GM19099 (cell line): ENCODE data around the gene SYNCRIP.

Source experiments
- POLR2A ChIP-seq: IDR thresholded peaks from 3 replicates; pipeline ENCODE4 v1.6.1; 2011; ENCODE audit warnings: low read depth; ENCODE audit not compliant: insufficient read length; ENCODE audit errors: extremely low read depth

SYNCRIP gene

DNA sequence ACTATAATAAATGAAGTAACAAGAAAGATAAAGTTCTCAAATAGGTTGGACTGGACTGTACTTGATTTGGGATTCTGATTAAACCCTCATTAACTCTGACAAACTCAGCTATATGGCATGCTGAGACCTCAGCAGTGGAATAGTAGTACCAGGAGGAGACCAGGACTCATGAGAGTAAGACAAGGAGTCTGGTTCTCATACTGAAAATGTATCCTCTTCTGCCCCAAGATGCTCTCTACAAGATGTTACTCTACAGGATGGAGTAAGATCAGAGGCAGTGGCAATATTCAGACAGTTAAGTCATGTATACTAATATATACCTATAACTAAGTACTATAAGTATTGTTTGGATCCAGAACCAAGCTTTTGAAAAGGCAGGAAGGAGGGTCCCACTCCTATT lies 31.9 kb upstream of the SYNCRIP start:
- no peak for TF ChIP-seq POLR2A

DNA sequence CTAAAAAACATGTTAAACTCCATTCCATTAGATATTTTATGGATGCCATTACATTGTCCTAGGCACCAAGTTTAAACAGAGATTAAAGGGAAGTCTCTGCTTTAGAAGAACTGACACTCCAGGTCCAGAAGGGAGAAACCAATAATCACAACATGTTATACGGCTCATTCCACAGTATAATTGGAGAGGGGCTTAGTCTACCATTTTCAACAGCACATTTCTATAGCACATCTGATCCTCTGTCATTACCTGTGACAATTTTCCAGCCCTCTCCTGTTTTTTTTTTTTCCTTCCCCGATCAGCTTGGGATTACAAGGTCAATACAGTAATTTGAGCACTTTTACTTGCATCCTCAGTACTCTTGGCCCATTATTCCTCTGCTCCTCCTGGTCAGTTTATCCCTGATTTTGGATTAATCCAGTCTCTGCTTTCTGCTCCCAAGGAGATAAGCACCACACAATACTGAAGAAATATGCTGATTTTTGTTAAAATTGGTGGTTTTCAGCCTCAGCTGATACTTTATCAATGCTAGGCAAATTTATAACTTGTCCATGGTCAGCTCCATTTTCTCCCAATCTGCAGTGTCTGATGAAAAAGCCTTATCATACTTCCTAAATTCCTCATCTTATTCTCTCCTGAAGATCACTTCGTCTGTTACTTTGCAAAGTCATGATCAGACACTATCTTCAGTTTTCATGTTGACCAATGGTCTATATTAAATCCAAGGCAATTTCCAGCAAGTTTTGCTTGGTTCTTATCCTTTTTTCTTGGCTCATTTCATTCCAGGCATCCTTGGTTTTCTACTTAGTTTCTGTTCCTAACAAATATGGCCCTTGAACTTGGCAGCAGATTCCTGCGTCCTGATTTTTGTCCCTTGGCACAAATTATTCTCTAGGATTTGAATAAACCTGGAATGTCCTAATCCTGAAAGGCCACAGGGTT lies 30.8 kb upstream of the SYNCRIP start:
- TF ChIP-seq POLR2A = no peak

DNA sequence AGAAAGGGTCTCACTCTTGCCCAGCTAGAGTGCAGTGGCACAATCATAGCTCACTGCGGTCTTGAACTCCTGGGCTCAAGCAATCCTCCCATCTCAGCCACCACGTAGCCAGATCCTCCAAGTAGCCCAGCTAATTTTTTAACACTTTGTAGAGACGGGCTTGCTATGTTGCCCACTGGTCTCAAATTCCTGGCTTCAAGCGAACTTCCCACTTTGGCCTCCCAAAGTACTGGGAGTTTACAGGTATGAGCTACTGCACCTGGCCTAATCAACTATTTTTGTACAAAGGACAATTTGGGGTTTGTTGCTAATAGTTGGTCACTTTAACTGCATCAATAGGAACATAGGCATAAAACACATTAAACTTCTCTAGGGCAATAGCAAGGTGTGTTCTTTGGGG lies 29.9 kb upstream of the SYNCRIP start:
- no peak for TF ChIP-seq POLR2A

DNA sequence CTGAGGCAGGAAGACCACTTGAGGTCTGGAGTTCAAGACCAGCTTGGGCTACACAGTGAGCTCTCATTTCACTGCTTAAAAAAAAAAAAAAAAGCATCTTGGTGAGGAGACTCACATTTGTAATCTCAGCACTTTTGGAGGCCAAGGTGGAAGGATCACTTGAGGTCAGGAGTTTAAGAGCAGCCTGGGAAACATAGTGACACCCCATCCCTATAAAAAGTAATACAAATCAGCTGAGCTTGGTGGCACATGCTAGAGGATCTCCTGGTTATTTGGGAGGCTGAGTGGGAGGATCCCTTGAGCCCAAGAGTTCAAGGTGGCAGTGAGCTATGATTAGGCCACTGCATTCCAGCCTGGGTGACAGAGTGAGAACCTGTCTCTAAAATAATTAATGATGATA lies 29.4 kb upstream of the SYNCRIP start:
- no peak for TF ChIP-seq POLR2A

DNA sequence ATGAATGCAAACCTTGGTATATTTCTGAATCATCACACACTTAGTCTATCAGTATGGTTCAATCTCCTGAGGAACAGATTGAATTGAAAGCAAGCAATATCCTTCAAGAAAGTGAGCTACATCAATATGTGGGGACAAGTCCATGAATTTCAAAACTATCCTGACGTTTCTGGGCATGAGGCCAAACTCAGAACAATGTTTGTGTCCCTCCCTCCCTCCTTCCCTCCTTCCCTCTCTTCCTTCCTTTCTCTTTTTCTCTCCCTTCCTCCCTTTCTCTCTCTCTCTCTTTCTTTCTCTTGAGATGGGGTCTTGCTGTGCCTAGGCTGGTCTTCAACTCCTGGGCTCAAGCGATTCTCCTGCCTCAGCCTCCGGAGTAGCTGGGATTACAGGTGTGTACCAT lies 27.9 kb upstream of the SYNCRIP start:
- no peak for TF ChIP-seq POLR2A

DNA sequence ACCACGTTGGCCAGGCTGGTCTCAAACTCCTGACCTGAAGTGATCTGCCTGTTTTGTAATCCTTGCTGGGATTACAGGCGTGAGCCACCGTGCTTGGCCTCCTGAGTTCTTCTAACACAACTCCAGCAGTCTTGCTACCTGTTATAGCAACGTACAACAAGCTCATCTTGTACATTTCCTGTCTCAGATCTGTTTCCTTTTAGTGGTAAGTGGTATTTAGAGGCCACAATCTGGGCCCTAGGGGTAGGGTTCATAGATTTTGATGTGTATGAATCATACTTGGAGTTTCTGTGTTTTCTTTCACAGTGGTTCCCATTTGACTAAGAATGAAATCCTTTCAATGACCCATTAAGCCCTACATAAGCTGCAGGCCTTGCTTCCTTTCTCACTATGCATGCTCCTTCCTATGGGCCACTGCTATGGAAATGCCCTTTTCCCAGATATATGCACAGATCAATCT lies 27.1 kb upstream of the SYNCRIP start:
- peak; percentile 38 for TF ChIP-seq POLR2A

DNA sequence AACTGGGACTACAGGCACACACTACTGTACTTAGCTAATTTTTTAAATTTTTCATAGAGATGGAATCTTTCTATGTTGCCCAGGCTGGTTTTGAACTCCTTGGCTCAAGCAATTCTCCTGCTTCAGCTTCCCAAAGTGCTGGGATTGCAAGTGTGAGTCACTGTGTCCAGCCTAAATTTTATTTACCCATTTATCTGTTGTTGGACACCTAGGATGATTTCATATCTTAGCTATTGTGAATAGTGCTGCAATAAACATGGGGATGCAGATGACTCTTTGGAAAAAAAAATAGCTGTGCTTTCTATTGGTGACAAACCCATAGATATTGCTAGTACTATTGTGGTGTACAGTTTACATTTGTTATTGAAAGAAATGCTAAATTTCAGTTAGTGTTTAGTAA lies 19.6 kb upstream of the SYNCRIP start:
- no peak for TF ChIP-seq POLR2A

DNA sequence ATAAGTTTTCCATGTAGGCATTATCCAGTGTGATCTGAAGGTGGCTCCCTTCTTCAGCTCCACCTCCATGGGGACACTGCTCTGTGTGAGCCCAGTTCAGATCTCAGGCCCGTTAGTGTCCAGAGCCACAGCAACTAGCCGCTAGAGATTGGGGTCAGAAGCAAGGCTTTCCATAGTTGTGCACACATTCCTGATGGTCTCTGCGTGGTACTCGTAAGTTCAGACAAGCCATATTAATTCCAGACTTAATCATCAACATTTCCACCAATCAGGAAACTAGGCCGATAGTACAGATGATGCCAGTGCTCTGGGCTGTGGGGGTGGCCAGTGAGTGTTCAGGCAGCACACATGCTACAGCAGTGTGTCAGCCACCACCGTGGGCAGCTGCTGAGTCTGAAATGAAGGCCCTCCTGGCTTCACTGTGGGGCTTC lies 17.5 kb upstream of the SYNCRIP start:
- no peak for TF ChIP-seq POLR2A

DNA sequence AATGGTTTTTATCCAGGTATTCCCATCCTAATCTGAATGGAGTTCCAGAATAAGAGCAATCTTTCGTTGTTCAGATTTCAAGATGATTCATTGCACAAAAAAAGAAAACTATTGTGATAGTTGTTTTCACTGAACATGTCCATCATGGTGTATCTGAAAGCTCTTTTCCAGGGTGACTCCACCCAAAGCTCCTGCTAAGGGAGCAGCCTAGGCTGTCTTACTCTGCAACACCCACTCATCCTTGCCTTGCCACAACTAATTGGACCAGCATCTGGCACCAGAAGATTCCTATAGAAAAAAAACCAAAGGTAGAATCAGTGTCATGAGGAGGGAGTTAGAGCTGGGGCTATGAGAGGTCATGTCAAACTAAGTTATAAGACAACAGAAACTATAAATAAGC lies 7.9 kb upstream of the SYNCRIP start:
- TF ChIP-seq POLR2A = no peak

DNA sequence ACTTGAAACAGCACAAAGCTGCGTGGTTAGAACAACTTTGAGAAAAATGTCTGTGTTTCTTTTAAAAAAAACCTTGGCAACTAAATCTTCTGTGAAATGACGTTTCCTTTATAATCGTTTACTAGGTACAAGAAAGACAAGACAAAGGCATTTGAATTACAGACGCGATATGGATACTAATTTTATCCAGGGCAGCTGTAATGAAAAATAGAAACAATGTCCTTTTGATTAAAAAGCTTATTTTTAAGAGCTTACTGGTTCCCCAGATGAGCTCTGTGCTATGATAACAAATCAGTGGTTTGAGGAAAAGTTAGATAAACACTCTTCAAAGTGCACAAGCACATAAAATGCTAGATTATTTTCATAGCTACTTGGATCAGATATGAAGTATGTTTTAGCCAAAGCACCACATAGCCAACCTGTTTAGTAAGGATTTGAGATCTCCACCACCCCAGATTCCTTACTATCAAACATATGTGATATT lies 1.6 kb upstream of the SYNCRIP start:
- TF ChIP-seq POLR2A = no peak

DNA sequence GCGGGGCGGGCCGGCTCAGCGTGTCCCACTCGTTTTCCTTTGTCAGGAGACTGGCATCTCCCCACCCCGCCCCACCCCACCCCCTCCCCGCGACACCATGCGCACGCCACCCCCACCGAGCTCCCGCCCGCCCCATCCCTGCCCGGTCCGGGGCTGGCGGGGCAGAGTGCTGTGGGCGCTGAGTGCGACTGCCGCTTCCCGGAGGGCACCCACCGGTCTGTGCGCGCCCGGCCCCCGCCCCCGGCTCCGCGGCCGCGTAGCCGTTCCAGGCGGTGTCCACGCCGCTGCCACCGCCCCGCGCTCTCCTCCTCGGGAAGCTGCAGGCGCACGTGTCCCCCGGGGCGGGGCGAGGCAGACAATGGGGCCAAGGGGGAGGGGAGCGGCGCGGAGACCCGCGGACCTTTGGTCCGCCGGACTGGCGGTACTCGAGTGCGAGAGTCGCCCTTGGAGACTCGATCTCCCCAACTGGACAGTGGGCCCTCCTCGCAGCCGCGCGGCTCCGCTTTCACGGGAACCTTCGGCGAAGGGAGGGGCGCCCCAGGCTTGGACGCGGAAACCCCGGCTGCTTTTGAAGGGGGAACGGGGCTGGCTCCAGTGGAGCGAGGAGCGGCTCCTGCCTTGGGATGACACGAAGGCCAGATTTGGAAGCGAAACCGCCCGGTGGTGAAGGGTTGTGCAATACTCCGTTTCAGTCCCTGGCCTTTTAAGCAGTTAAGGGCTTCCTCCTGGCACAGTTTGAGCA lies 1.0 kb upstream of the SYNCRIP start:
- TF ChIP-seq POLR2A = peak; percentile 89

DNA sequence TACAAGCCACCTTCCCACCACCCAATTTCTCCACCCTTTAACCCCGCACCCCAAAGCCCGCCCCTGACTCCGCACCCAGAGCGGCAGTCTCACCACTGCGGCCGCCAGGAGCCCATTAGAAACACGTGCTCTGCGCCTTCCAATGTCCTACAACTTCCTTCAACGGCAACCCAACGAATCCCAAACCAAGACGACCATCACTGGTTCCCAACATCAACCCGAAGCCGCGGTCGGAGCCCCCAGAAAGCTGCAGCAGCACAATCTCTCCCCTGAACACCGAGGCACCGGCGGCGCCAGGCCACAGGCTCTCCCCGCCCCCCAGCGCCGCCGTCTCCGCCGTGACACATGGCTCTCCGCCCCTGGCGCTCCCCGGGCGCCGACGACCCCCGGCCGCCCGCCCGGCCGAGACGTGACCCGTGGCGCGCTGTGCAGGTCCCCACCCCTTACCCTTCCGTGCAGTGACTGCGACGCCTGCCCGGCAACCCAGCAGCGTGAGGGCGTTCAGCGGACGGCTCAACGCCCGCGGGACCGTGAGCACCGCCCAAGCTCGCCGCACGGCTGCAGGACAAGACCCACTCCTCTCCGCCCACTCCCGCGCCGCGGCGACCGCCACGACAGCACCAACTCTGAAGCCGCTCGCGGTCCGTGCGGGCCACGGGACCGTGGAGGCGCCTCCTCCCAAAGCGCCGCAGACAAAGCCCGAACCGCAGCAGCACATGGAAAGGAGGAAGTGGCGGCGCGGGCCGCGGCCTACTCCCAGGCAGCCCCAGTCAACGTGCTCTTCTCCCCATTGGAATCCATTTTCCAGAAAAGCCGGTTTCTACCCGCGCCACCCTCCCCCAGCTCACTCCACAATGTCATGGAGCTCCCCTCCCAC lies 551 bp downstream of the SYNCRIP start:
- peak; percentile 22 for TF ChIP-seq POLR2A

DNA sequence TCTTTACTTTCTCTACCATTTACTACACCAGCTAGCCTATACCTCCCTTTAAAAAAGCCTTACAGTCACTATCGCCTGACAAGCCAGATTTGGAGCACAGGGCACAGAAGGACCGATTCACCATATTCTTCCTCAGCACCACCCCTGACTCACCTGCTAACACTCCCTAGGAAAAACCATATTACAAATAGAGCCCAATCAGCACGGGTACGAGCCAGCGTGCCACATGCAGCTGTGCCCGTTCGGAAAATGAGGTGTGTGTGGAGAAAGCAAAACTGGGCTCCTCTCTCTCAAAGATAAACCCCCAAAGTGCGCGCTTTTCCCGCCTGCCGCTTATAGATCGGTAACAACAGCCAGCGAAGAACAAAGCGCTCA lies 1.2 kb downstream of the SYNCRIP start:
- TF ChIP-seq POLR2A = no peak

DNA sequence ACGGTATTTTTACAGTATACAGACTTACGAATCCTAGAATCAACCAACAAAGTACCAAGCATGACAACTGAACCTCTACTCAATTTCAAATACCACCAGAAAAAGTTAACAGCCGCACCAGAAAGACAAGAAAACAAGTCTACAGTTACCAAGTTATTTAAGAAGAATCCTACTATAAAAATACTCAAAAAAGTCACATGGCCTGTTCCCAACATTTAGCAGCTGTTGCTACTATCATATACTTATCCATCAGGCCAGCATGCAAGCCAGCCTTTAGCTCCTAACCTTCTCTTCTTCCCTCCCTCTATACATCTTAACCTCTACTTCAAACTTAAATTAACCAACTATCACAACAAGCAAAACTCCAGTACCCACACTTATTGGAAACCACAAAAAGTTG lies 1.9 kb downstream of the SYNCRIP start:
- TF ChIP-seq POLR2A = no peak

DNA sequence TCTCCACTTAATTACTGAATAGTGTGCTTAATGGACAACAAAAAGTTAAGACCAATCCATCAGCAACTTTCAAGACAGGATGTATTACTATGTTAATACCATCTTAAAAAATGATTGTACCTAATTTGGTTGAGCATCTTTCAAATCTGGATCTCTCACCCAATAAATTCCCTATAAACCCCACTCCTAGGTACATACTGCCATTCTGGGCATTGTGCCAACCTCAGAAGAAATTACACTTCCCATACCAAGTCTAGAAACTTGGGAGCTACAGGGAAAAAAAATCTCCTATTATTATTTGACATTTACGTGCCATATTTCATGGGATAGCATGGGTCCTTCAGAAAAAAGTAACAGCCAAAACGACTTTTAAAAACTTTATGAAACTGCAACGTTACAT lies 5.1 kb downstream of the SYNCRIP start:
- no peak for TF ChIP-seq POLR2A

DNA sequence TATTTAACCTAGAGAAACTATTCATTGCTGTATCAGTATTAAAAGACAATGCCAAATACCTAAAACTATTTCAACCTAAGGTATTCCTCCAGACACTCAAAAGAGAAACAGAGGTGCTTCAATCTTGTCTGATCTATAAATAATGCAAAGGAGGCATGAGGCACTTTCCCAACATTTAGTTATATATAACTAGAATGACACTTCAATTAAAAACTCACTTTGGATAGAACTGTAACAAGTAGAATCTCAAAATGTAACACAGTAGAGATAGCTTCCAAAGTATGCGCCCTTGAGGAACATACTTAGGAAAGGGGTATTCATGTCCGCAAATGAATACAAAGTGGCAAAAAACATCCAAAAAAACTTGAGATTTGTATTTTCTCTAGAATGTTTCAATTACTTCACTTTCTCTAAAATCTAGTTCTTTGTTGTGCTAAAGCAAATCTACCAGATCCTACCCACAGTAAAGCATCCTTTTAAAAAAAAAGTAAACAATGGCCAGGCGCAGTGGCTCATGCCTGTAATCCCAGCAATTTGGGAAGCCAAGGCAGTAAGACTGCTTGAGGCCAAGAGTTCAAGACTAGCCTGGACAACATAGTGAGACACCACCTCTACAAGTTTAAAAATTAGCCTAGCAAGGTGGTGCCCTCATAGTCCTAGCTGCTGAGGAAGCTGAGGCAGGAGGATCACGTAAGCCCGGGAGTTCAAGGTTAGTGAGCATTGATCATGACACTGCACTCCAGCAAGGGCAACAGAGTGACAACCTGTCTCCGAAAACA lies 10.3 kb downstream of the SYNCRIP start:
- TF ChIP-seq POLR2A = no peak
